Transverse colon (tissue), 4 donors: ENCODE data around the gene SLC17A3. TPM values are rescaled to one million over a fixed set of nuclear protein-coding genes. Genes with fewer than 3 reads are reported as not detected.

Experiments
- DNase-seq: peaks from one replicate; pipeline ENCODE4 v3.0.0-alpha.2; 2019
- H3K27ac ChIP-seq, 4 donors: fragments of 200-600 bp; sonication (generic); 2 replicates each; pipeline ENCODE4 v1.5.1; 2016 to 2018; ENCODE audit warnings: inconsistent platforms in 4 of 4
- H3K27me3 ChIP-seq: fragments of 200-600 bp; sonication (generic); 2 replicates; pipeline ENCODE4 v1.5.1; 2017; ENCODE audit warnings: inconsistent platforms
- H3K36me3 ChIP-seq, 4 donors: fragments of 200-600 bp; sonication (generic); 2 replicates each; pipeline ENCODE4 v1.5.1; 2017 to 2019; ENCODE audit warnings: inconsistent platforms in 4 of 4
- H3K4me1 ChIP-seq, 4 donors: fragments of 200-600 bp; sonication (generic); 2 replicates each; pipeline ENCODE4 v1.5.1; 2017 to 2020; ENCODE audit warnings: inconsistent platforms in 4 of 4
- H3K4me3 ChIP-seq, 4 donors: fragments of 200-600 bp; sonication (generic); 1 replicate in 1 of 4; 2 replicates in 3 of 4; pipeline versions ENCODE4 v1.5.1 to v1.6.1; 2017 to 2019; ENCODE audit warnings: inconsistent platforms in 4 of 4
- H3K9me3 ChIP-seq, 2 donors: fragments of 200-600 bp; sonication (generic); 2 replicates each; pipeline ENCODE4 v1.5.1; 2017 to 2019; ENCODE audit warnings: inconsistent platforms in 2 of 2
- CTCF ChIP-seq, 5 experiments: fragments of 200-600 bp in 3 of 5; fragments of 450-650 bp in 2 of 5; sonication (generic) in 3 of 5; IDR thresholded peaks; 1 replicate in 2 of 5; 2 replicates in 3 of 5; pipeline ENCODE4 v1.5.1; 2016 to 2017; ENCODE audit warnings: antibody characterized with exemption in 5 of 5, inconsistent platforms in 3 of 5, mild to moderate bottlenecking in 2 of 5, moderate library complexity in 1 of 5
- EP300 ChIP-seq: sonication (generic); formaldehyde crosslinking; IDR thresholded peaks from one replicate; pipeline ENCODE4 v1.6.1; 2017; ENCODE audit warnings: antibody characterized with exemption, low read depth
- POLR2A ChIP-seq: fragments of 450-650 bp; IDR thresholded peaks from one replicate; pipeline ENCODE4 v1.6.1; 2016; ENCODE audit warnings: antibody characterized with exemption, mild to moderate bottlenecking, moderate library complexity
- POLR2AphosphoS5 ChIP-seq, 3 donors: sonication (generic); formaldehyde crosslinking; IDR thresholded peaks; one replicate each; pipeline ENCODE4 v1.6.1; 2016; ENCODE audit warnings: antibody characterized with exemption in 3 of 3
- WGBS, 2 donors: methylation state at CpG; one replicate each; pipeline ENCODE4 v1.1.5; 2018; ENCODE audit warnings: low coverage in 1 of 2; 5-methylcytosine and 5-hydroxymethylcytosine counted together
- in situ Hi-C, 4 donors: fragments of 200-750 bp; cut with MboI; loops; one replicate each; pipeline versions ENCODE4 v1.15.0 to v1.15.1; 2017; ENCODE audit warnings: low sequenced_read_pairs in 3 of 4, low pct_ligation_motif_present in 1 of 4, low pct_unique_long_range_greater_than_20kb in 1 of 4
- intact Hi-C: fragments of 100-400 bp; cut with DNase I; formaldehyde crosslinking; loops from one replicate; pipeline ENCODE4 v1.15.1; 2023; ENCODE audit warnings: low total_unique reads
- total RNA-seq, 4 donors: library from RNA; depleted of rRNA; stranded (reverse); fragments of >200 nt; gene quantifications; one replicate each; pipeline ENCODE4 v1.1.0, GENCODE V29; 2016

Gene SLC17A3
- total RNA-seq, 4 donors from 2014 or later: not detected

GRCh38 chr6:25889877-25890853, 16.1 kb upstream of the SLC17A3 start:
- Histone ChIP-seq H3K4me3 (no peak overlapping the region), H3K27ac (no peak overlapping the region), H3K4me1 (peaks cover 0 to 3% (median 2%) of the 10 kb centered on the region in 4 donors), H3K27me3 (no peaks in the 10 kb centered on the region), H3K9me3 (no peaks in the 10 kb centered on the region), H3K36me3 (no peaks in the 10 kb centered on the region)
- in situ Hi-C loops: no loop called here
- intact Hi-C loops: no loop called here
- peak; percentile 20 for DNase-seq
- 29 to 46% methylated on average over 5 of the region's 5 CpGs for WGBS, 2 donors
- TF ChIP-seq POLR2AphosphoS5 (IDR thresholded peaks at IDR 0.05) (no peak), CTCF (IDR thresholded peaks at IDR 0.05) (peak; percentile 42 to 57 (median 44)), POLR2A (no peak), EP300 (no peak)

GRCh38 chr6:25888626-25889025, 14.6 kb upstream of the SLC17A3 start:
- Histone ChIP-seq H3K36me3 (no peaks in the 10 kb centered on the region), H3K9me3 (no peaks in the 10 kb centered on the region), H3K27ac (no peak overlapping the region), H3K4me3 (no peak overlapping the region), H3K27me3 (no peaks in the 10 kb centered on the region), H3K4me1 (peaks cover 0 to 3% (median 2%) of the 10 kb centered on the region in 4 donors)
- TF ChIP-seq EP300 (no peak), CTCF (IDR thresholded peaks at IDR 0.05) (no peak), POLR2AphosphoS5 (IDR thresholded peaks at IDR 0.05) (no peak), POLR2A (no peak)
- in situ Hi-C loops: no loop called here
- 73 to 85% methylated on average over 2 of the region's 2 CpGs for WGBS, 2 donors
- no peak for DNase-seq
- intact Hi-C loops: no loop called here

- Histone ChIP-seq H3K4me3 (no peak overlapping the region), H3K4me1 (peaks cover 0 to 3% (median 2%) of the 10 kb centered on the region in 4 donors), H3K9me3 (no peaks in the 10 kb centered on the region), H3K27me3 (no peaks in the 10 kb centered on the region), H3K27ac (no peak overlapping the region), H3K36me3 (no peaks in the 10 kb centered on the region)
- in situ Hi-C loops: no loop called here
- WGBS, 2 donors: 91 to 95% methylated on average over 2 of the region's 2 CpGs
- TF ChIP-seq EP300 (no peak), POLR2A (no peak), CTCF (IDR thresholded peaks at IDR 0.05) (no peak), POLR2AphosphoS5 (IDR thresholded peaks at IDR 0.05) (no peak)
- intact Hi-C loops: no loop called here
- DNase-seq: no peak
Observed at GRCh38 chr6:25886066-25886465, 12.0 kb upstream of the SLC17A3 start.

- TF ChIP-seq POLR2A (no peak), CTCF (IDR thresholded peaks at IDR 0.05) (no peak), EP300 (no peak), POLR2AphosphoS5 (IDR thresholded peaks at IDR 0.05) (no peak)
- intact Hi-C loops (no loop called here), in situ Hi-C loops (no loop called here)
- Histone ChIP-seq H3K36me3 (no peaks in the 10 kb centered on the region), H3K27ac (no peak overlapping the region), H3K4me1 (no peaks in the 10 kb centered on the region), H3K4me3 (no peak overlapping the region), H3K27me3 (no peaks in the 10 kb centered on the region), H3K9me3 (no peaks in the 10 kb centered on the region)
- whole genome bisulfite sequencing, 2 donors: 50 to 55% methylated on average over 1 to 2 of the region's 2 CpGs
- DNase-seq: no peak
Observed at GRCh38 chr6:25883991-25884390, 9.9 kb upstream of the SLC17A3 start.
